ENCODE measurements around the gene SRSF3. TPM values are rescaled to one million over a fixed set of nuclear protein-coding genes. Genes with fewer than 3 reads are reported as not detected.
A peak's percentile ranks its signal among the peaks of the same experiment; 100 is the strongest.

SRSF3 gene
- total and polyA plus RNA-seq, 9 of the 15 experiments (the other 6 are each of a cell fraction or from before 2014, with no cell fraction given), result 337 to 1,200 (median 518) TPM

- TF ChIP-seq, protein P1, sequence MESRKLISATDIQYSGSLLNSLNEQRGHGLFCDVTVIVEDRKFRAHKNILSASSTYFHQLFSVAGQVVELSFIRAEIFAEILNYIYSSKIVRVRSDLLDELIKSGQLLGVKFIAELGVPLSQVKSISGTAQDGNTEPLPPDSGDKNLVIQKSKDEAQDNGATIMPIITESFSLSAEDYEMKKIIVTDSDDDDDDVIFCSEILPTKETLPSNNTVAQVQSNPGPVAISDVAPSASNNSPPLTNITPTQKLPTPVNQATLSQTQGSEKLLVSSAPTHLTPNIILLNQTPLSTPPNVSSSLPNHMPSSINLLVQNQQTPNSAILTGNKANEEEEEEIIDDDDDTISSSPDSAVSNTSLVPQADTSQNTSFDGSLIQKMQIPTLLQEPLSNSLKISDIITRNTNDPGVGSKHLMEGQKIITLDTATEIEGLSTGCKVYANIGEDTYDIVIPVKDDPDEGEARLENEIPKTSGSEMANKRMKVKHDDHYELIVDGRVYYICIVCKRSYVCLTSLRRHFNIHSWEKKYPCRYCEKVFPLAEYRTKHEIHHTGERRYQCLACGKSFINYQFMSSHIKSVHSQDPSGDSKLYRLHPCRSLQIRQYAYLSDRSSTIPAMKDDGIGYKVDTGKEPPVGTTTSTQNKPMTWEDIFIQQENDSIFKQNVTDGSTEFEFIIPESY (CRISPR knock-in tag; IDR thresholded peaks at IDR 0.05), result 0 out of 2 replicates have a peak, but pooled peaks have one; percentile 33
- TF ChIP-seq ZNF75A (CRISPR knock-in tag; IDR thresholded peaks at IDR 0.05) (no peak), ESRRB (CRISPR knock-in tag; IDR thresholded peaks at IDR 0.05; ENCODE audit: borderline replicate concordance) (no peak), MEIS2 (IDR thresholded peaks at IDR 0.05; ENCODE audit: partially characterized antibody) (peak; percentile 38), ZBTB43 (CRISPR knock-in tag; IDR thresholded peaks at IDR 0.05) (no peak), FOXP1 (CRISPR knock-in tag; IDR thresholded peaks at IDR 0.05) (no peak), TCF15 (CRISPR knock-in tag; IDR thresholded peaks at IDR 0.05) (no peak), BRD9 (IDR thresholded peaks at IDR 0.05; ENCODE audit: low read depth, partially characterized antibody) (peak; percentile 33), SOX6 (IDR thresholded peaks at IDR 0.05) (peak; percentile 39), PPARD (CRISPR knock-in tag; IDR thresholded peaks at IDR 0.05) (no peak), DPF2 (IDR thresholded peaks at IDR 0.05) (no peak; the same call in 1 of the 2 replicates), BCOR (IDR thresholded peaks at IDR 0.05) (peak; percentile 14; the same call in 1 of the 2 replicates), NCOA6 (IDR thresholded peaks at IDR 0.05) (no peak)
- TF ChIP-seq, protein P2, sequence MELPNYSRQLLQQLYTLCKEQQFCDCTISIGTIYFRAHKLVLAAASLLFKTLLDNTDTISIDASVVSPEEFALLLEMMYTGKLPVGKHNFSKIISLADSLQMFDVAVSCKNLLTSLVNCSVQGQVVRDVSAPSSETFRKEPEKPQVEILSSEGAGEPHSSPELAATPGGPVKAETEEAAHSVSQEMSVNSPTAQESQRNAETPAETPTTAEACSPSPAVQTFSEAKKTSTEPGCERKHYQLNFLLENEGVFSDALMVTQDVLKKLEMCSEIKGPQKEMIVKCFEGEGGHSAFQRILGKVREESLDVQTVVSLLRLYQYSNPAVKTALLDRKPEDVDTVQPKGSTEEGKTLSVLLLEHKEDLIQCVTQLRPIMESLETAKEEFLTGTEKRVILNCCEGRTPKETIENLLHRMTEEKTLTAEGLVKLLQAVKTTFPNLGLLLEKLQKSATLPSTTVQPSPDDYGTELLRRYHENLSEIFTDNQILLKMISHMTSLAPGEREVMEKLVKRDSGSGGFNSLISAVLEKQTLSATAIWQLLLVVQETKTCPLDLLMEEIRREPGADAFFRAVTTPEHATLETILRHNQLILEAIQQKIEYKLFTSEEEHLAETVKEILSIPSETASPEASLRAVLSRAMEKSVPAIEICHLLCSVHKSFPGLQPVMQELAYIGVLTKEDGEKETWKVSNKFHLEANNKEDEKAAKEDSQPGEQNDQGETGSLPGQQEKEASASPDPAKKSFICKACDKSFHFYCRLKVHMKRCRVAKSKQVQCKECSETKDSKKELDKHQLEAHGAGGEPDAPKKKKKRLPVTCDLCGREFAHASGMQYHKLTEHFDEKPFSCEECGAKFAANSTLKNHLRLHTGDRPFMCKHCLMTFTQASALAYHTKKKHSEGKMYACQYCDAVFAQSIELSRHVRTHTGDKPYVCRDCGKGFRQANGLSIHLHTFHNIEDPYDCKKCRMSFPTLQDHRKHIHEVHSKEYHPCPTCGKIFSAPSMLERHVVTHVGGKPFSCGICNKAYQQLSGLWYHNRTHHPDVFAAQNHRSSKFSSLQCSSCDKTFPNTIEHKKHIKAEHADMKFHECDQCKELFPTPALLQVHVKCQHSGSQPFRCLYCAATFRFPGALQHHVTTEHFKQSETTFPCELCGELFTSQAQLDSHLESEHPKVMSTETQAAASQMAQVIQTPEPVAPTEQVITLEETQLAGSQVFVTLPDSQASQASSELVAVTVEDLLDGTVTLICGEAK (IDR thresholded peaks at IDR 0.05), result no peak
- TF ChIP-seq, protein P2 (CRISPR knock-in tag; IDR thresholded peaks at IDR 0.05), result no peak
Observed at GRCh38 chr6:36623547-36624459, 29.6 kb downstream of the SRSF3 start (continued).
